Gastroesophageal sphincter (tissue), 4 donors: ENCODE measurements around the gene CSTF1. TPM values are rescaled to one million over a fixed set of nuclear protein-coding genes. Genes with fewer than 3 reads are reported as not detected.

Experiments used
- ATAC-seq: fragments of 150-250 bp; one replicate; pipeline ENCODE4 v1.9.1; 2016; ENCODE audit warnings: mild to moderate bottlenecking, moderate library complexity
- H3K27ac ChIP-seq, 4 donors: fragments of 200-600 bp; sonication (generic) in 3 of 4; 1 replicate in 3 of 4; 2 replicates in 1 of 4; pipeline ENCODE4 v1.5.1; 2016 to 2019
- H3K27me3 ChIP-seq: fragments of 200-600 bp; sonication (generic); one replicate; pipeline ENCODE4 v1.5.1; 2019
- H3K36me3 ChIP-seq, 2 donors: fragments of 200-600 bp; sonication (generic); one replicate each; pipeline ENCODE4 v1.5.1; 2019; ENCODE audit warnings: control low read depth in 1 of 2
- H3K4me1 ChIP-seq, 3 donors: fragments of 200-600 bp; sonication (generic); 1 replicate in 2 of 3; 2 replicates in 1 of 3; pipeline ENCODE4 v1.5.1; 2016 to 2019; ENCODE audit warnings: control low read depth in 2 of 3
- H3K4me3 ChIP-seq, 2 donors: fragments of 200-600 bp; sonication (generic); one replicate each; pipeline ENCODE4 v1.5.1; 2019; ENCODE audit warnings: mild to moderate bottlenecking in 1 of 2, moderate library complexity in 1 of 2
- H3K9me3 ChIP-seq, 3 donors: fragments of 200-600 bp; sonication (generic); one replicate each; pipeline ENCODE4 v1.5.1; 2017 to 2019; ENCODE audit warnings: control low read depth in 2 of 3
- CTCF ChIP-seq, 4 experiments: fragments of 200-600 bp in 2 of 4; fragments of 450-650 bp in 2 of 4; sonication (generic) in 1 of 4; IDR thresholded peaks; one replicate each; pipeline ENCODE4 v1.5.1; 2017 to 2019; ENCODE audit warnings: antibody characterized with exemption in 4 of 4, mild to moderate bottlenecking in 2 of 4, moderate library complexity in 2 of 4
- EP300 ChIP-seq: sonication (generic); formaldehyde crosslinking; IDR thresholded peaks from one replicate; pipeline ENCODE4 v1.6.1; 2017; ENCODE audit warnings: antibody characterized with exemption, mild to moderate bottlenecking
- POLR2A ChIP-seq, 2 donors: fragments of 450-650 bp; IDR thresholded peaks; one replicate each; pipeline ENCODE4 v1.6.1; 2017; ENCODE audit warnings: antibody characterized with exemption in 2 of 2, mild to moderate bottlenecking in 2 of 2, moderate library complexity in 1 of 2
- POLR2AphosphoS5 ChIP-seq: sonication (generic); formaldehyde crosslinking; IDR thresholded peaks from one replicate; pipeline ENCODE4 v1.6.1; 2017; ENCODE audit warnings: antibody characterized with exemption
- WGBS, 2 donors: methylation state at CpG; one replicate each; pipeline ENCODE4 v1.1.5; 2018; ENCODE audit warnings: low coverage in 1 of 2; 5-methylcytosine and 5-hydroxymethylcytosine counted together
- total RNA-seq, 4 donors: library from RNA; depleted of rRNA; stranded (reverse); fragments of >200 nt; gene quantifications; one replicate each; pipeline ENCODE4 v1.1.0, GENCODE V29; 2016

CSTF1 gene
- total RNA-seq, 4 donors from 2014 or later: 15.3 to 33.1 (median 22.4) TPM

GRCh38 chr20:56427797-56428196, 35.4 kb downstream of the CSTF1 start:
- ATAC-seq: no peak
- peaks cover 0 to 41% (median 13%) of the 10 kb centered on the region in 3 donors for H3K4me1 ChIP-seq
- H3K4me3 ChIP-seq: no peak overlapping the region
- no peaks in the 10 kb centered on the region for H3K36me3 ChIP-seq
- TF ChIP-seq POLR2AphosphoS5 (no peak), CTCF (IDR thresholded peaks at IDR 0.05) (no peak), POLR2A (IDR thresholded peaks at IDR 0.05) (no peak), EP300 (no peak)
- no peaks in the 10 kb centered on the region for H3K27me3 ChIP-seq
- whole genome bisulfite sequencing, 2 donors: 53 to 66% methylated on average over 4 of the region's 4 CpGs
- no peak overlapping the region for H3K27ac ChIP-seq
- H3K9me3 ChIP-seq: no peaks in the 10 kb centered on the region

DNA sequence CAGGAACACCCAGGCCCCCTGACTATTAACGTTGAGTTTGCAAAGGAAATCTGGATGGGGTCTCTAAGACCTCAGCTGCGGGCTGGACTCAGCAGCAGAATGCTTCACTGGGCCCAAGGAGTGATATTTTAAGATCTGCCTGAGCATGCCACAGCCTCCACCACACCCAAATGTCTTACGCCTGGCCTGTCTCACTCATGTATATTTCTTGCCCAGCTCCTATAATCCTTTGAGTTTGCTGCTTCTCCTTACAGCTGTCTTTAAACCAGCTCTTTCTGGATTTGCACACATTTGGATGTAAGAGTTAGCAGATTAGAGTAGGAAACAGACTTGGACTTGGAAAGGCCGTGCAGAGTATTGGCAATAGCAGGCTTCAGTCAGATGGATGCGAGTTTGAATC, 36.0 kb downstream of the CSTF1 start:
- 61 to 76% methylated on average over 2 to 4 of the region's 5 CpGs for WGBS, 2 donors
- no peak for TF ChIP-seq EP300
- no peak for TF ChIP-seq POLR2A (IDR thresholded peaks at IDR 0.05)
- no peak for TF ChIP-seq POLR2AphosphoS5
- no peak for TF ChIP-seq CTCF (IDR thresholded peaks at IDR 0.05)
- peaks cover 0 to 43% (median 18%) of the 10 kb centered on the region in 3 donors for H3K4me1 ChIP-seq

GRCh38 chr20:56428881-56429280, 36.4 kb downstream of the CSTF1 start:
- no peak for ATAC-seq

More for the DNA sequence above, 36.0 kb downstream of the CSTF1 start:
- no peak overlapping the region for H3K4me3 ChIP-seq
- H3K9me3 ChIP-seq: no peaks in the 10 kb centered on the region
- H3K27ac ChIP-seq: peak overlapping the region in 2 of 4 donors; percentile 50 to 61
- H3K27me3 ChIP-seq: no peaks in the 10 kb centered on the region
- ATAC-seq: no peak
- no peaks in the 10 kb centered on the region for H3K36me3 ChIP-seq

DNA sequence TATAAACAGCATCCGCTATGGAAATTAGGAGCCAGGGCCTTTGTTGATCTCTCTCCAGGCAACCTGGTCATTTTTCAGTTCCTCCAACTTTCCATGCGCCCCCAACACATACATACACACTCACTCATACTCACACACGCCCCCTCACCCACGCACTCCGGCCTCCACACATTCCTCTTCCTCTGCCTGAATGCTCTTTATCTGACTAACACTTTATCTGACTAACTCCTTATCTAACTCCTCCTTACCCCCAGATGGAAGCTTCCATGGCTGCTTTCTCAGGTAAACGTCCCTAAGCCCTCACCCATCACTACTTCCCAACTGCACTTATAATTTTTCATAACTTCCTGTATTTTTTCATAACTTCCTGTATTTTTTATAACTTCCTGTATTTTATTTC, 37.1 kb downstream of the CSTF1 start:
- H3K36me3 ChIP-seq: no peaks in the 10 kb centered on the region
- no peak overlapping the region for H3K4me3 ChIP-seq
- H3K9me3 ChIP-seq: no peaks in the 10 kb centered on the region
- H3K4me1 ChIP-seq: peaks cover 0 to 53% (median 25%) of the 10 kb centered on the region in 3 donors
- ATAC-seq: no peak
- WGBS, 2 donors: 31 to 45% methylated on average over 6 of the region's 6 CpGs
- TF ChIP-seq EP300: no peak
- TF ChIP-seq CTCF (IDR thresholded peaks at IDR 0.05): no peak
- no peak for TF ChIP-seq POLR2AphosphoS5
- TF ChIP-seq POLR2A (IDR thresholded peaks at IDR 0.05): no peak
- peak overlapping the region in 3 of 4 donors; percentile 26 to 61 (median 50) for H3K27ac ChIP-seq
- H3K27me3 ChIP-seq: no peaks in the 10 kb centered on the region

More at GRCh38 chr20:56428881-56429280, 36.4 kb downstream of the CSTF1 start:
- H3K36me3 ChIP-seq: no peaks in the 10 kb centered on the region
- no peak overlapping the region for H3K4me3 ChIP-seq
- TF ChIP-seq CTCF (IDR thresholded peaks at IDR 0.05): no peak
- TF ChIP-seq EP300: no peak
- H3K4me1 ChIP-seq: peaks cover 0 to 48% (median 23%) of the 10 kb centered on the region in 3 donors
- WGBS, 2 donors: 62 to 66% methylated on average over 3 of the region's 8 CpGs
- no peaks in the 10 kb centered on the region for H3K27me3 ChIP-seq
- peak overlapping the region in 2 of 4 donors; percentile 50 to 61 for H3K27ac ChIP-seq
- H3K9me3 ChIP-seq: no peaks in the 10 kb centered on the region

DNA sequence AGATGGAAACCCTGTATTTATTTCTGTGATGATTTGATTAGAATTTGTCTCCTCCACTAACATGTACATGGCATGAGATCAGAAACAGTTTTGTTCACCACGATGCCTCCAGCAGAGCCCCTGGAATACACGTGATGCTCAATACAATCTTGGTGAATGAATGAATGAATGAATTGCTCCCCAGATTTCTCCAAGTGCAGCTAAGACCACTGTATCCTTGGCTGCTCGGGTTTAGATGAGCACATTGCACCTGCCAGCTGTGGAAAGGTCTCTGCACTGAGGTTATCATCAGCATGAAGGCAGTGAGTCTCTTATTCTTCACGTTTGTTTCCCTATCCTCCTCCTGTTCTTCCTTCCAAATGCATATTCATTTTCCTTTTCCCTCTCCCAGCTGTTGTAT, 37.5 kb downstream of the CSTF1 start:
- Histone ChIP-seq H3K4me3 (no peak overlapping the region), H3K9me3 (no peaks in the 10 kb centered on the region), H3K27me3 (no peaks in the 10 kb centered on the region), H3K4me1 (peaks cover 0 to 53% (median 25%) of the 10 kb centered on the region in 3 donors), H3K36me3 (no peaks in the 10 kb centered on the region), H3K27ac (peak overlapping the region in 3 of 4 donors; percentile 8 to 50 (median 26))
- no peak for ATAC-seq
- 26 to 47% methylated on average over 4 of the region's 4 CpGs for WGBS, 2 donors
- no peak for TF ChIP-seq CTCF (IDR thresholded peaks at IDR 0.05)
- TF ChIP-seq POLR2A (IDR thresholded peaks at IDR 0.05): no peak
- no peak for TF ChIP-seq EP300
- no peak for TF ChIP-seq POLR2AphosphoS5
